Smooth muscle cell (in vitro differentiated cells): ENCODE results near the gene GALNT17. TPM values are rescaled to one million over a fixed set of nuclear protein-coding genes. Genes with fewer than 3 reads are reported as not detected.

Experiments used
- DNase-seq: peaks from one replicate; lab custom pipeline; 2025; ENCODE audit not compliant: unreplicated experiment; lab: John Stamatoyannopoulos, UW
- H2AFZ ChIP-seq: fragments of 200-600 bp; sonication (generic); 2 replicates; pipeline ENCODE4 v1.6.0; 2016; ENCODE audit warnings: antibody characterized with exemption, low read depth, mild to moderate bottlenecking
- H3F3A ChIP-seq: fragments of 200-600 bp; sonication (generic); 2 replicates; pipeline ENCODE4 v1.6.0; 2017; ENCODE audit warnings: antibody characterized with exemption, low read depth
- H3K27ac ChIP-seq: fragments of 200-600 bp; sonication (generic); 2 replicates; pipeline ENCODE4 v1.5.1; 2016; ENCODE audit warnings: low read depth, mild to moderate bottlenecking
- H3K27me3 ChIP-seq: fragments of 200-600 bp; sonication (generic); 2 replicates; pipeline ENCODE4 v1.6.1; 2016; ENCODE audit warnings: low read depth, mild to moderate bottlenecking
- H3K36me3 ChIP-seq: fragments of 200-600 bp; sonication (generic); 2 replicates; pipeline ENCODE4 v1.5.1; 2016; ENCODE audit warnings: low read depth
- H3K4me1 ChIP-seq: fragments of 200-600 bp; sonication (generic); 2 replicates; pipeline ENCODE4 v1.5.1; 2016; ENCODE audit warnings: low read depth
- H3K4me2 ChIP-seq: fragments of 200-600 bp; sonication (generic); 2 replicates; pipeline ENCODE4 v1.6.0; 2016; ENCODE audit warnings: mild to moderate bottlenecking
- H3K4me3 ChIP-seq: fragments of 200-600 bp; sonication (generic); 2 replicates; pipeline ENCODE4 v1.5.1; 2016; ENCODE audit warnings: mild to moderate bottlenecking
- H3K79me2 ChIP-seq: fragments of 200-600 bp; sonication (generic); 2 replicates; pipeline ENCODE4 v1.6.0; 2016; ENCODE audit warnings: low read depth, mild to moderate bottlenecking
- H3K9ac ChIP-seq: fragments of 200-600 bp; sonication (generic); 2 replicates; pipeline ENCODE4 v1.6.0; 2016; ENCODE audit warnings: low read depth
- H3K9me3 ChIP-seq: fragments of 200-600 bp; sonication (generic); replicated peaks from 2 replicates; pipeline ENCODE4 v1.5.1; 2016; ENCODE audit warnings: low read depth
- H4K20me1 ChIP-seq: fragments of 200-600 bp; sonication (generic); 2 replicates; pipeline ENCODE4 v1.6.0; 2016; ENCODE audit warnings: low read depth
- CTCF ChIP-seq: fragments of 200-600 bp; sonication (generic); IDR thresholded peaks from 2 replicates; pipeline ENCODE4 v1.5.1; 2017; ENCODE audit warnings: borderline replicate concordance, mild to moderate bottlenecking, antibody characterized with exemption; ENCODE audit not compliant: insufficient read depth, poor library complexity, severe bottlenecking
- WGBS: methylation state at CpG from one replicate; pipeline ENCODE4 v1.1.7; 2016; ENCODE audit warnings: low lambda C conversion rate; 5-methylcytosine and 5-hydroxymethylcytosine counted together
- polyA plus RNA-seq: library from polyadenylated mRNA; unstranded; fragments of >200 nt; fragmentation: Nextera tagmentation; extraction: Ambion mirVana; gene quantifications from 2 replicates; pipeline ENCODE4 v1.2.1, GENCODE V29; 2016
- total RNA-seq: library from RNA; depleted of rRNA; stranded (reverse); fragments of >200 nt; gene quantifications from 2 replicates; pipeline ENCODE4 v1.2.3, GENCODE V29; 2014

Gene GALNT17
- total and polyA plus RNA-seq, 2 experiments from 2014 or later, result 0.38 to 0.45 TPM

GRCh38 chr7:71716690-71717089 lies 584.7 kb downstream of the GALNT17 start:
- no peaks in the 10 kb centered on the region for H4K20me1 ChIP-seq
- H2AFZ ChIP-seq, result no peak overlapping the region
- peaks cover 31% of the 10 kb centered on the region for H3K27me3 ChIP-seq
- no peak overlapping the region for H3K4me3 ChIP-seq
- no peak for DNase-seq
- no peaks in the 10 kb centered on the region for H3K36me3 ChIP-seq
- H3K4me1 ChIP-seq, result no peaks in the 10 kb centered on the region
- no peak overlapping the region for H3K9ac ChIP-seq
- H3K79me2 ChIP-seq, result no peaks in the 10 kb centered on the region
- no peaks in the 10 kb centered on the region for H3F3A ChIP-seq
- no peaks in the 10 kb centered on the region for H3K9me3 ChIP-seq
- TF ChIP-seq CTCF, result no peak
- no peak overlapping the region for H3K27ac ChIP-seq
- 63% methylated on average over 3 of the region's 3 CpGs for WGBS
- no peak overlapping the region for H3K4me2 ChIP-seq

GRCh38 chr7:71718563-71718962 lies 586.6 kb downstream of the GALNT17 start:
- no peak for DNase-seq
- H3K79me2 ChIP-seq, result no peaks in the 10 kb centered on the region
- no peak overlapping the region for H3K4me2 ChIP-seq
- peaks cover 26% of the 10 kb centered on the region for H3K27me3 ChIP-seq
- H3K4me1 ChIP-seq, result no peaks in the 10 kb centered on the region
- no peaks in the 10 kb centered on the region for H3K36me3 ChIP-seq
- no peaks in the 10 kb centered on the region for H3K9me3 ChIP-seq
- no peak overlapping the region for H3K9ac ChIP-seq
- 85% methylated on average over 6 of the region's 6 CpGs for WGBS
- TF ChIP-seq CTCF, result no peak
- no peaks in the 10 kb centered on the region for H4K20me1 ChIP-seq
- no peak overlapping the region for H2AFZ ChIP-seq
- no peak overlapping the region for H3K27ac ChIP-seq
- no peak overlapping the region for H3K4me3 ChIP-seq
- H3F3A ChIP-seq, result no peaks in the 10 kb centered on the region

- no peaks in the 10 kb centered on the region for H3K4me1 ChIP-seq
- no peaks in the 10 kb centered on the region for H4K20me1 ChIP-seq
- H3K36me3 ChIP-seq, result no peaks in the 10 kb centered on the region
- no peak overlapping the region for H3K4me2 ChIP-seq
- H3K9ac ChIP-seq, result no peak overlapping the region
- no peaks in the 10 kb centered on the region for H3K9me3 ChIP-seq
- no peaks in the 10 kb centered on the region for H3F3A ChIP-seq
- no peak for TF ChIP-seq CTCF
- H3K79me2 ChIP-seq, result no peaks in the 10 kb centered on the region
- H3K4me3 ChIP-seq, result no peak overlapping the region
- 60% methylated on average over 3 of the region's 3 CpGs for WGBS
- H3K27me3 ChIP-seq, result peaks cover 28% of the 10 kb centered on the region
- H3K27ac ChIP-seq, result no peak overlapping the region
- DNase-seq, result no peak
- H2AFZ ChIP-seq, result no peak overlapping the region
Measured at GRCh38 chr7:71721742-71722141, 589.8 kb downstream of the GALNT17 start.

GRCh38 chr7:71723859-71724258 lies 591.9 kb downstream of the GALNT17 start:
- DNase-seq, result no peak
- H3K27me3 ChIP-seq, result peaks cover 28% of the 10 kb centered on the region
- no peaks in the 10 kb centered on the region for H3K9me3 ChIP-seq
- WGBS, result 52% methylated on average over 7 of the region's 7 CpGs
- H3K4me1 ChIP-seq, result no peaks in the 10 kb centered on the region
- H2AFZ ChIP-seq, result no peak overlapping the region
- H3K27ac ChIP-seq, result no peak overlapping the region
- H3K4me3 ChIP-seq, result no peak overlapping the region
- no peaks in the 10 kb centered on the region for H4K20me1 ChIP-seq
- no peaks in the 10 kb centered on the region for H3F3A ChIP-seq
- no peaks in the 10 kb centered on the region for H3K79me2 ChIP-seq
- TF ChIP-seq CTCF, result no peak
- no peaks in the 10 kb centered on the region for H3K36me3 ChIP-seq
- H3K4me2 ChIP-seq, result no peak overlapping the region
- no peak overlapping the region for H3K9ac ChIP-seq
